ENCODE results near the gene IGFBP6. TPM values are rescaled to one million over a fixed set of nuclear protein-coding genes. Genes with fewer than 3 reads are reported as not detected.
A peak's percentile ranks its signal among the peaks of the same experiment; 100 is the strongest.

Gene IGFBP6
- total RNA-seq, 1 experiment from 2014 or later: 4.2 TPM

DNA sequence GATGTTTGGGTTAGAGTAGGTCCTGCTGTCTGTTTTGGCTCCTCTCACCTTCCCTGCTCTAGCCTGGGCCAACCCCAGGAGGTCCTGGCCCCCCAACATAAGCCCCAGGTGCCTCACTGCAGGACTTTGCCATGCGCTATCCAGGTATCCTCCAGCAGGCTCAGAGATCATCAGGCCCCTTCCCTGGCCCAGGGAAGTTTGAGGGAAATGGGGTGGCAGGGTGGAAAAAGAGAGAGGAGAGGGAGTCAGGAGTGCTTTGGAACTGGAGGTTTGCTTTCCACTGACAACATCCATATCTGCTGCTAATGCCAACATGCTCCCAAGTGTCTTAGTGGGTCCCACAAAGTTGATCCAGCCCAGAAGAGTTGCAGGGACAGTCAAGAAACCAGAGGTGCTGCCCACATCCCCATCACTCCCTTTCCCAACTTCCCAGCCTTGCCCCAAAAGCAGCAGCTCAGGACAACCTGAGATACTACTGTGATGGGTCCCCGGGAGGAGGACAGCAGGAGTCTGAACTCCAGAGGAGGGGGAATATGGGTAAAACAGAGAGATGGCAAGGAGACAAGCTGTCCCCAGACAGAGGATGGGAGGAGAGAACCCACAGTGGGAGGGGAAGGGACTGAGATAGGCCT lies 46.9 kb upstream of the IGFBP6 start:
- TF ChIP-seq CTCF (conservative IDR thresholded peaks at IDR 0.05): no peak
- whole genome bisulfite sequencing (ENCODE audit: extremely low coverage, insufficient read length, low lambda C conversion rate): no CpG with 5 or more reads among the region's 2 CpGs
- Histone ChIP-seq H3K79me1 (ENCODE audit: insufficient read depth, low read depth, low read length, poor library complexity, severe bottlenecking) (no peaks in the 10 kb centered on the region), H3K4me1 (ENCODE audit: insufficient read depth, low read length) (peaks cover 25% of the 10 kb centered on the region; the same call in 1 of the 2 replicates), H4K5ac (ENCODE audit: insufficient read length, low read depth, low read length) (no peak overlapping the region), H3K23ac (ENCODE audit: insufficient read length, low read depth, low read length) (no peak overlapping the region), H2AK5ac (ENCODE audit: insufficient read length, low read length) (no peak overlapping the region), H4K20me1 (ENCODE audit: control insufficient read depth, insufficient read depth, insufficient read length) (no peaks in the 10 kb centered on the region), H3K4ac (ENCODE audit: low read depth, low read length) (no peak overlapping the region), H3K14ac (ENCODE audit: insufficient read depth, low read length) (no peak overlapping the region), H4K8ac (replicated peaks; ENCODE audit: insufficient read length, low read depth, low read length) (no peak overlapping the region), H2BK12ac (ENCODE audit: insufficient read length, low read depth, low read length) (no peak overlapping the region), H3K79me2 (ENCODE audit: insufficient read depth, low read length) (no peaks in the 10 kb centered on the region; the same call in 1 of the 2 replicates), H2BK5ac (ENCODE audit: insufficient read length, low read length) (no peak overlapping the region), H3T11ph (ENCODE audit: low read length) (no peak overlapping the region), H3K18ac (ENCODE audit: insufficient read length, low read depth, low read length) (no peak overlapping the region), H3K9me3 (ENCODE audit: control insufficient read depth, low read depth, low read length) (no peaks in the 10 kb centered on the region), H3K9ac (ENCODE audit: extremely low read depth, insufficient read length, low read length) (no peak overlapping the region), H2AFZ (ENCODE audit: low read length) (no peak overlapping the region), H4K91ac (ENCODE audit: insufficient read length, low read depth, low read length) (no peak overlapping the region), H2BK15ac (ENCODE audit: low read depth, low read length) (no peak overlapping the region), H2BK20ac (ENCODE audit: low read depth, low read length, poor library complexity, severe bottlenecking) (no peak overlapping the region), H3K4me2 (ENCODE audit: insufficient read depth, insufficient read length, low read length) (peak overlapping the region; percentile 46), H3K27ac (ENCODE audit: insufficient read length, low read depth, low read length) (no peak overlapping the region), H2BK120ac (ENCODE audit: low read depth, low read length, poor library complexity, severe bottlenecking) (no peak overlapping the region), H3K27me3 (ENCODE audit: insufficient read depth, low read length) (no peaks in the 10 kb centered on the region; the same call in 1 of the 2 replicates), H3K23me2 (ENCODE audit: insufficient read length, low read depth, low read length, poor library complexity, severe bottlenecking) (peaks cover 15% of the 10 kb centered on the region), H3K56ac (ENCODE audit: insufficient read length, low read depth, low read length) (no peak overlapping the region)
- peaks cover 16% of the 10 kb centered on the region for H3K27me3 Mint-ChIP-seq (ENCODE audit: low read depth)
- no peaks in the 10 kb centered on the region; a peak in 1 of 5 replicates for H3K9me3 Mint-ChIP-seq
- H3K4me1 Mint-ChIP-seq: peaks cover 50 to 61% of the 10 kb centered on the region in 2 experiments
- H3K36me3 Mint-ChIP-seq (ENCODE audit: insufficient read depth in 1 of 3, low read depth in 3 of 3): peaks cover 6 to 8% (median 7%) of the 10 kb centered on the region in 3 experiments; a peak in 5 of 7 replicates
- peak overlapping the region in 1 of 3 experiments; percentile 6; a peak in 1 of 7 replicates for H3K27ac Mint-ChIP-seq
- DNase-seq: no peak
- peak overlapping the region; percentile 38 to 69 for H3K4me3 Mint-ChIP-seq
